Measurements from ENCODE around the gene DUOXA1.
"Not testable (repeated sequence)": the region's sequence is repeated elsewhere in the genome, so short reads cannot be mapped to it uniquely, and the experiment has no call there.

Gene DUOXA1

DNA sequence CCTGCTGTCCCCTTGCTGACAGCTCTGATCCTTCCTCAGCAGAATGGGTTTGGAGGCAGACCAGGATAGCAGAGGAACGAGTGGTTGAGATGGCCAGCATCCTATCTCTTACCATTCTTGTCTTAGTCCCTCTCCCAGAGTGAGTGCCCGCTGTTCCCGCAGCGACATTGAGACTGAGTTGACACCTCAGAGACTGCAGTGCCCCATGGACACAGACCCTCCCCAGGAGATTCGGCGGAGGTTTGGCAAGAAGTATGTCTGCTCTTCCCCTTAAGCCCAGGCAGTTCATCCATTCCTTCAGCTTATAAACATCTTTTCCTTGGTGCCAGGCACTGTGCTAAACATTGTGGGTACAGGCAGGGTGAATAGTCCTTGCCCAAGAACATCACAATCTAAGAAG lies 21.3 kb upstream of the DUOXA1 start:
- DNase-seq (ENCODE audit: low spot score) (no peak), FAIRE-seq (no peak)

DNA sequence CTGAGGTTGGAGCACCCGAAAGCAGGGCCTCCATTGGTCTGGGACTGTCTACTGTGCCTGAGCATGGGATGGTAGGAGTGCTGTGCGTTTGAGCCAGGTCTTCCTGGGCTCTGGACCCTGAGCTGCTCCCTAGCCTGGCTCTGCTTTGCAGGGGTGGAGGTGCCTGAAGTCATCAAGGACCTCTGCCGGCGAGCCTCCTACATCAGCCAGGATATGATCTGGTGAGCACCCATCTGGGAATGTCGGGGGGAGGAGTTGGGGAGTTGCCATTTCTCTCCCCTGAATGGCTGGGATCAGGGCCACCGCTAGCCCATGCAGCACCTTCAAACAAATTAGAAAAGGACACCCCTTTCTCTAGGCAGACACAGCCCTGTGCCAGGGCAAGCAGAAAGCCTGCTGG lies 20.8 kb upstream of the DUOXA1 start:
- FAIRE-seq, result no peak
- DNase-seq (ENCODE audit: low spot score), result no peak

DNA sequence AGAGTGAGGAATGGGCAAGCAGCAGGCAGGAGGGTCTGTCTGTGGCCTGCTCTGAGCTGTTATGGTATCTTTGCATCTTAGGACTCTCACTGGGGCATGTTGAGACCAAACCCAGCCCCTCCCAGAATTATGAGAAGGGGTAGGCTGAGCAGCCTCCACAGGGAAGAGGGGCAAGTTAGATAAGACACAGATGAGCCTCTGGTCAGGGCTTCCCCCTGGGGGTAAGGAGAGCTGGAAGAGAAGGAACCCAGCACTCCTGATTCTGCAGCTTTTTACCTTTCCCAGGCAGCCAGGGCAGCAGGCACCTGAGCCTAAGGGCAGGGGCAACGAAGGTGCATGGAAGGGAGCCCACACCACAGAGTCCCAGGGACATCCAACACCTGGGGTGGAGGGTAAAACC lies 19.4 kb upstream of the DUOXA1 start:
- DNase-seq (ENCODE audit: low spot score), result no peak
- FAIRE-seq, result no peak

DNA sequence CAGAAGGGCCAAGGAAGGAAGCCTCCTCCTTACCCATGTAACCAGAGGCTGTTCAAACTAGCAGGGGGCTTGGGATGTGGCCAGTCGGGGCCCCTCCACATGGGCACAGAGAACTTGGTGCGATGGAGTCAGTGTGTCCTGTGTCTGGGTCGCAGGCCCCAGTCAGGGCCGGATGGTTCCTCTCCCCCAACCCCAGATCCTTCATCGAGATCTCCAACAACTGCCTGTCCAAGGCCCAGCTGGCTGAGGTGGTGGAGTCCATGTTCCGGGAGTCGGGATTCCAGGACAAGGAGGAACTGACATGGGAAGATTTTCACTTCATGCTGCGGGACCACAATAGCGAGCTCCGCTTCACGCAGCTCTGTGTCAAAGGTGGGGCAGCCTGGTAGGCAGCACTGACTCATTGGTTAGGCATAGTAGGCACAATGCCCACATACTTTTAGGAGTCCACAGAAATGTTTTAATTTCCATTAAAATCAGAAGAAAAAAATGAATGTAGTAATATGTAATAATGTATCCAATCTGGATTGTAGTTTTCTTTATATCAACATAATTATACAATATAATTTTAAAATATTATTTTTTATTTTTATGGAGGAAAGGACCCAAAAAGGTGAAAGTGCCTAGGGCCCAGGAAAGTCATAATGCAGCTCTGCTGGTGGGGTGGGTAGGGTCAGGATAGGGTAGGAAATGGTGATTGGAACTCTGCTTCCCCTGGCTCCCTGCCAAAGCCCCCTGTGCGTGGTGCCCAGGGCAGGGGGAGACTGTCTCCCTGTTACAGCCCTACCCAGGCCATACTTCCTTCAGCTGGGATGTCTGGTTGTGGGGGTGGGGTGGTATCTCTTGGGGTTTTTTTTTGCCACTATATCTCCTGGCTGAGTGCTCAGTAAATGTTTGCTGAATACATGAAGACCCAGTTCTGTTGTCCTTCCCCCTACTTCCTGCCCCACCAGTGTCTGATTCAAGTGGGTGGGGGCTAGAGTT lies 18.7 kb upstream of the DUOXA1 start:
- FAIRE-seq, result no peak
- DNase-seq (ENCODE audit: low spot score), result no peak

DNA sequence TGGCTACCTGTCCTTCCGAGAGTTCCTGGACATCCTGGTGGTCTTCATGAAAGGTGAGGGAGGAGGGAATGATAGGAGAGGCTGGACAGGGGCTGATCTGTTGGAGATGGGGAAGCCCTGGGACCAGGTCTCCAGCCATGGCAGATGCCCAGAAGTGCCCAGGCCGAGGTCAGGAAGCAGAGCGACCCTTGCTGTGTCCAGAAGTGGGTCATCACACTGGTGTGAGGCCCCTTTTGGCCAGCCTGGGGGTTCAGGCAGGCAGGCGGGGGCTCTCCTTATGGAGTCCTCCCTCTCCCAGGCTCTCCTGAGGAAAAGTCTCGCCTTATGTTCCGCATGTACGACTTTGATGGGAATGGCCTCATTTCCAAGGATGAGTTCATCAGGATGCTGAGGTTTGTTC lies 17.9 kb upstream of the DUOXA1 start:
- no peak for DNase-seq (ENCODE audit: low spot score)
- no peak for FAIRE-seq

DNA sequence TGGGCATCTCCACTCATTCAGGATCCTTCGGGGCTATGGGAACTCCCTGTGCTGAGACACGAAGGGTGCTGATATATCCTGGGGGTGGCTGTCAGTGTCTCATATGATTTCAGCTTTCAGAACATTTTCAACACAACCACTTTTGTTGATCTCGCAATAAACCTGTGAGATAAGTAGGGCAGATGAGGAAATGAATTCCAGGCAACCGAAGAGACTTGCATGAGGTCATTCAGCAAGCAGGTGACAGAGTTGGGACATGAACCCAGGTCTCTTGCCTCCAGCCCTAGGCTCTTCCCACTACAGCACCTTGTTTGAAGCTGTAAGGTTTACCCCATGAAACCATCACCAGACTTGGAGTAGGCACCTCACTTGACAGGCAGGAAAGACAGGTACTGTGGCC lies 16.7 kb upstream of the DUOXA1 start:
- no peak for DNase-seq (ENCODE audit: low spot score)
- FAIRE-seq, result no peak

DNA sequence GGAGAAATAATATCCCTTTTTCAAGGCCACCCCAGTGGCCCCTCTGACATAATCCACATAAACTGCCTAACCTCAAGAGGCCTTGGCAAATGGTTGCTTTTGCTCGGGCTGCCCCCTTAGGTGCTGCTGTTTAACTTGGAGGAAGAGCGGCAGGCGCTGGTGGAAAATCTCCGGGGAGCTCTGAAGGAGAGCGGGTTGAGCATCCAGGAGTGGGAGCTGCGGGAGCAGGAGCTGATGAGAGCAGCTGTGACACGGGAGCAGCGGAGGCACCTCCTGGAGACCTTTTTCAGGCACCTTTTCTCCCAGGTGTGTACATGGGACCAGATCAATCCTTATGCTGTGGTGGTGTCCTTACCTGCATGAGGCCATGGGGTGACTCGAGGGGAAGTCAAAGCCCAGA lies 15.1 kb upstream of the DUOXA1 start:
- FAIRE-seq, result no peak
- no peak for DNase-seq (ENCODE audit: low spot score)

DNA sequence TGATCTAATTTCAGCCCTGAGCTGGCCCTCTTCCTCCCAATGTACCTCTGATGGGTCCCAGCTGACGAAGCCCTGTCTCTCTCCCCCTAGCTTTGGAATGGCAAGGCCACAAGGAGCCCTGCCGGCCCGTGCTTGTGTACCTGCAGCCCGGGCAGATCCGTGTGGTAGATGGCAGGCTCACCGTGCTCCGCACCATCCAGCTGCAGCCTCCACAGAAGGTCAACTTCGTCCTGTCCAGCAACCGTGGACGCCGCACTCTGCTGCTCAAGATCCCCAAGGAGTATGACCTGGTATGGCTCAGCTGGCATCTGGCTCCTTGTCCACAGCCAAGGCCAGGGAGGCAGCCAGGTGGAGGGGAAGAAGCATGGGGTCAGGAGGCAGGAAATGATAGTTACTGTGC lies 14.3 kb upstream of the DUOXA1 start:
- DNase-seq (ENCODE audit: low spot score) (no peak), FAIRE-seq (no peak)

DNA sequence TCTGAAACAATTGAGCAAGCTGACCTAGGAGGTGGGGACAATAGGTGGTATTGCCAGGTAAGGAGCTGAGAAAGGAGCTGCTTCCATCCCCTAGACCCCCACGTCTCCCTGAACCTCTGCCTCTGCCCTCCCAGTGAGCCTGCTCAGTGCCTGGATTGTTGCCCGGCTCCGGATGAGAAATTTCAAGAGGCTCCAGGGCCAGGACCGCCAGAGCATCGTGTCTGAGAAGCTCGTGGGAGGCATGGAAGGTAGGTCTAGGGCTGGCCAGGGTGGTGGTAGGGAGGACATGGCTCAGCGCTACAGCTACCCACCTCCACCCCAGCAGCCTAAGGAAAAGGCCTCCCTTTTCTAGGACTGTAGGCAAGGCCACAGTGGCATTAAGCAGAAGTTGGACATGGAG lies 13.4 kb upstream of the DUOXA1 start:
- DNase-seq (ENCODE audit: low spot score) (no peak), FAIRE-seq (no peak)

DNA sequence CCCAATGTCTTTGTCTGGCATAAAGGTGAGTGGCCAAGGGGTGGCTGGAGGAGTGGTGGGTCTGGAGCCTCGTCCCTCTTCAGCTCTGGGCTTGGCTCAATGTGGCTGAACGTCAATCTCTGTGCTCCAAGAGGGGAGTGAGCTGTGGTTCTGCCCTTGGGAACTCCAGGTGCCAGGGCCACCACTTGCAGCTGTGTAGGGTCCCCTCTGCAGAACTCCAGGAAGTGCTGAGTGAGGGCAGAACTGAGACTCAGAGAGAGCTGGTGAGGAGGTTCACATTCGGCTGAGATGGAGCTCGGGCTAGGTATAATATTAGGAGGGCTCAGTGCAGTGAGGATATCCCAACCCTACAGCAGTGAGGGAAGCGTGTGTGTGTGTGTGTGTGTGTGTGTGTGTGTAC lies 11.7 kb upstream of the DUOXA1 start:
- FAIRE-seq (no peak), DNase-seq (ENCODE audit: low spot score) (no peak)

DNA sequence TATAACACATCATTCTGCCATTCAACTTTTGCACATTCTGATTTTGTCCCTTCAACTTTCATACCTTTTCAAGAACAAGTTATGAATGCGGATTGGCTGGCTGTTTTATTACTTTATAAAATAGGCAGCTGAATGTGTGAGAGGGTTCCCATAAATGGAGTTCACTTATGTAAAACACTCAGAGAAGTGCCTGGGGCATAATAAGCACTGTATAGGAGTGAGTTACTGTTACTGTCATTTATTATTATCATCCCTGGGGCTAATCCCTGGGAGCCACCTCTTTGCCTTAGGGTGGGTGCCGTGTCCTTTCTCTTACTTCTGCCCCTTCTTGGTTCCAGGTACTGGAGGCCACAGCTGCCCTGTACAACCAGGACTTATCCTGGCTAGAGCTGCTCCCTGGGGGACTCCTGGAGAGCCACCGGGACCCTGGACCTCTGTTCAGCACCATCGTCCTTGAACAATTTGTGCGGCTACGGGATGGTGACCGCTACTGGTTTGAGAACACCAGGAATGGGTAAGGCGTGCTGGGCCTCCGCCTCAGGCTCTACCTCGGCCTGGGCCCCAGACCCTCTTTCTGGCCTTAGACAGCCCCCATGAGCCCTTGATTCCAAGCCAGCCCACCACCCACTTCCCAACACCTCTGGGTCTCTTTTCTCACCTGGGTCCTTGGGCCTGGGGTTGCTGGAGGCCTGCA lies 11.0 kb upstream of the DUOXA1 start:
- DNase-seq (ENCODE audit: low spot score) (no peak), FAIRE-seq (no peak)

DNA sequence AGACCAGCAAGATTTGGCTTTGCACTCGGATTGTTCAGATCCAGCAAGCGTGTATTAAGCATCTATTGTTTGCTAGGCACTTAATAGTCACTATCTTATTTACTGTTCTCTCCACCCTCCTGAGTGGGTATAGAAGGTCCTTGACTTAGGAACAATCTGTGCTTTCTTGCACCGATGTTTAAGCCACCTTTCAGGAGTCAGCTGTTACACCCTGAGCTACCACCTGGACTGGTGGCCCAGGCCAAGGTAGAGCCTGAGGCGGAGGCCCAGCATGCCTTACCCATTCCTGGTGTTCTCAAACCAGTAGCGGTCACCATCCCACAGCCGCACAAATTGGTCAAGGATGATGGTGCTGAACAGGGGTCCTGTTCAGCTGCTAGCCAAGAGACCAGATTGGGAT lies 10.1 kb upstream of the DUOXA1 start:
- no peak for DNase-seq (ENCODE audit: low spot score)
- FAIRE-seq, result no peak

DNA sequence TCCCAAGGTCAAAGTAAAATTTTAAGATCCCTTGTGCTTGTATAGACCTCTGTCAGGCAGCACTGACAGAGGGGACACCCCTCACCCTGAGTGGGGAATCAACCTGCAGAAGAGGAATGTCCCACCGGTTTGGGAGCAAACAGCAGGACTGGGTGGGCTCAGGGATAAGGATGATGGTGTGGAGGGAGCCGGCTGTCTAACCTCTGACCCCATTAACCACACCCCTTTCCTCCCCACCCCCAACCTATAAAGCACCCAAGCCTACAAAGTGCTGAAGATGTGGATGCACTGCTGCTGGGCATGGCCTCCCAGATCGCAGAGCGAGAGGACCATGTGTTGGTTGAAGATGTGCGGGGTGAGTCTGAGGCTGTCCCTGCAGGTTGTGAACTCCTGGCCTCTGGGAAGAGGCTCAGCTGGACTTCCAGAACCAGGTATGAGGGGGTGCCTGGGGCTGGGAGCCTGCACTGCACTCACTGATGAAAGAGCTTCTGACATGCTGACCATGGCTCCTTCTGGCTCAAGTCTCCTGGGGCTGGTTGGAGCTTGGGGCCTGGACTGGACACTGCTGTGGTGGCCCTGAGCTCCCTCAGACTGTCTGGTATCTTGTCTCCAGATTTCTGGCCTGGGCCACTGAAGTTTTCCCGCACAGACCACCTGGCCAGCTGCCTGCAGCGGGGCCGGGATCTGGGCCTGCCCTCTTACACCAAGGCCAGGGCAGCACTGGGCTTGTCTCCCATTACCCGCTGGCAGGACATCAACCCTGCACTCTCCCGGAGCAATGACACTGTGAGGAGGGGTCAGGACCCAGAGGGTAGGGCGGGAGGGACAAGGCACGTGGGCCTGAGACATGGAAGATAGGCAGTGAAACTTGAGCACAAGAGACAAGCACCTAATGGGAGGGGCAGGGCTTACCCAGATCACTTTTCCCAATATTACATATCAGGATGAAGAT lies 9.4 kb upstream of the DUOXA1 start:
- DNase-seq (ENCODE audit: low spot score), result no peak
- FAIRE-seq, result no peak

DNA sequence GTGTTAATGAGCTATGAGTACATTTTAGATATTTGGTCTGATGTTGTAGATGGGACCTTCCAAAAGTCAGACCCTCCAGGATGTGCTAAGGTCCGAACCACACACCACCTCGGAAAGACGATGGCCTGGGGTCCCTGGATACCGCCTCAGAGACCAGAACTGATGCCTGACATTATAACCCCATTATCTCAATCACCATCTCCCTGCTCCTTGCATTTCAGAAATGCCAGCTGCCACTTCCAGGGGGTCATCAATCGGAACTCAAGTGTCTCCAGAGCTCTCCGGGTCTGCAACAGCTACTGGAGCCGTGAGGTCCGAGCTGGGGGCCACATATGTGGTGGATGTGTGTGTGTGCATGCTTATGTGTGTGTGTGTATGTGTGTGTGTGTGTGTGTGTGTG lies 8.0 kb upstream of the DUOXA1 start:
- FAIRE-seq, result no peak
- no peak for DNase-seq (ENCODE audit: low spot score)

DNA sequence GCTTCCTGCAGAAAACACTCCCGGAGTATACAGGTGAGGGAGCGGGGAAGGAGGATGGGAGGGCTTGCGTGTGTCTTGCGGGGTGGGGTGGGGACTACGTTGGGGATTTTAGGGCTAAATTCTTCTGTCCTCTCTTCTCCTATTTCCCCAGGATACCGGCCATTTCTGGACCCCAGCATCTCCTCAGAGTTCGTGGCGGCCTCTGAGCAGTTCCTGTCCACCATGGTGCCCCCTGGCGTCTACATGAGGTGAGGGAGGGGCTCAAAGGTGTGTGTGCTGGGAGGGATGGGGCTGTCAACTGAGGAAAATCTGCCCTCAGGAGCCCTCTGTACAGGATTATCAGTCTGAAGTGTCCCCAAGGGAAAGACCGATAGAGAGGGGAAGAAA lies 6.7 kb upstream of the DUOXA1 start:
- DNase-seq (ENCODE audit: low spot score) (no peak), FAIRE-seq (no peak)

DNA sequence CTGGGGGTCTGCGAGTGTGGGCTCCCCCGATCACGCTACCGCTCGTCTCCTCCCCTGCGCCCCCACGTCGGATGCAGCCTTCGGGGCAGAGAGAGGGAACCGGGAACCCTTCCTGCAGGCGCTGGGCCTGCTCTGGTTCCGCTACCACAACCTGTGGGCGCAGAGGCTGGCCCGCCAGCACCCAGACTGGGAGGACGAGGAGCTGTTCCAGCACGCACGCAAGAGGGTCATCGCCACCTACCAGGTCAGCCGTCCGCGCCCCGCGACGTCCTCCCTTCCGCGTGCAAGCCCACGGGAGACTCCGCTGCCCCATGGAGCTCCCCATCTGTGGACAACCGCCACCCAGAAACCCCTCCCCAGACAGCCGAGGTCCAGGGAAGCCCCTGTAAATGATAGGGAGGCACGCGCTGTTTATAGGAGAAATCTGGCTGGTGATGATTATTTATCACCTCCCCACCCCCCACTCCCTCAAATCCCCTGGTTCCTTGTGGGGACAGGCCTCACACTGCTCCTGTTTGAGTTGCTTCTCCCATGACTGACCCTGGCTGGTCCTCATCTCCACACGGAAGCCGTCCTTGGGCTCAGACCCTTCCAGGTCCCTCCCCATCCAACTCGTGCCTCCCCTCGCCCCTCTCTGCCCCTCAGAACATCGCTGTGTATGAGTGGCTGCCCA lies 6.2 kb upstream of the DUOXA1 start:
- not testable (repeated sequence) for FAIRE-seq; DNase-seq (ENCODE audit: low spot score)

DNA sequence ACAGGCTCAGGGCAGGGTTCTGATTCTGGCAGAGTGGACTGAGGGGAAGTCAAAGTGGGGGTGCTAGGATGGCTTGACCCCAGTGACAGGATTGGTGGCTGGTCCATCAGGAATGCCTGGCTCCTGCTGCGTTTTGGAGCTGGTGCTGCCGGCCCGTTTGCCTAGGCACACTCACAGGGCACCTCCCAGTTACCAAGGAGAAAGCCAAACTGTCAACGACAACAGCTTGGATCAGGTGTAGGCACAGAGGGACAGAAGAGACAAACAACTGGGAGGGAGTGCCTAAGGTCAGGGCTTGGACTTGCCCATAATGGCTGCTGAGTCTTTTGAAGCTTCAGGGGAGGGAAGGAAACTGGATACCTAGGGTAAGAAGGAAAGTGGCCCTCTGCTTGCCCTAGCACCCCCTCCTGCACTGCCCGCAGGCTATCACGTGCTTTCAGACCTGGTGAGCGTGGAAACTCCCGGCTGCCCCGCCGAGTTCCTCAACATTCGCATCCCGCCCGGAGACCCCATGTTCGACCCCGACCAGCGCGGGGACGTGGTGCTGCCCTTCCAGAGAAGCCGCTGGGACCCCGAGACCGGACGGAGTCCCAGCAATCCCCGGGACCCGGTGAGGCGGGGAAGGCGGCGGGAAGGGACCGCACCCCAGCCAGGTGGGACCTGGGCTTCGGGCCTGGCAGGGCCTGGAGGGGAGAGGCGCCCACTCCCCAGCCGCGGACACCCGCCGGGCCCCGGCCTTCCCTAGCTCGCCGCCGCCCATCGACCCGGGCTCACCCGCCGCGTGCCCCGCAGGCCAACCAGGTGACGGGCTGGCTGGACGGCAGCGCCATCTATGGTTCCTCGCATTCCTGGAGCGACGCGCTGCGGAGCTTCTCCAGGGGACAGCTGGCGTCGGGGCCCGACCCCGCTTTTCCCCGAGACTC lies 5.3 kb upstream of the DUOXA1 start:
- no peak for DNase-seq (ENCODE audit: low spot score)
- FAIRE-seq, result no peak

DNA sequence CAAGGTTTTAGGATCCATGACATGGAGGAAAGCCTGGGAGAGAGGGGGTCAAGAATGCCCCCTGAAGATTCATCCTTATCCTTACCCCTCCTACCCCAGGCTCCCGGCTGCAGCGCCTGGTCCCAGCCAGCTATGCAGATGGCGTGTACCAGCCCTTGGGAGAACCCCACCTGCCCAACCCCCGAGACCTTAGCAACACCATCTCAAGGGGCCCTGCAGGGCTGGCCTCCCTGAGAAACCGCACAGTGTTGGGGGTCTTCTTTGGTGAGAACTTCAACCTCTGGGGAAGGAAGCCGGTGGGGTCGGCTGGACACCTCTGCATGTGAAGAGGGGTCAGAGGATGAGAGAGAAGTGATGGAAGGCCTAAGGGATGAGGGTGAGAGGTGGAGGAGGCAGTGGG lies 4.4 kb upstream of the DUOXA1 start:
- DNase-seq (ENCODE audit: low spot score) (no peak), FAIRE-seq (no peak)

DNA sequence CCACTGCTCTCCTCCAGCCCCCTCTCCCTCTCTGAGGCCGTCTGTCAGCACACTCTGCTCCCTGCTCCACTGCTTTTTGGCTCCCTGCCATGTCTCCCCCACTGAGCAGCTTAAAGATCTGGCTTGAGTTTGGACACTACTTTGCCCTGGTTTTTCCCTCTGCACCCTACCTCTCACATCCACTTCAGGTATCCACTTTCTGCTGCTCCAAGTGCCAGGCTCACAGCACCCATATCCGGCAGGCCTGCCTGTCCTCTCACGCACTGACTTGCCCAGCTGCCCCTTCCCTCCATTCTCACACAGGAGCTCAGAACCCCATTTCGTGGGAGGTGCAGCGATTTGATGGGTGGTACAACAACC lies 3.9 kb upstream of the DUOXA1 start:
- FAIRE-seq, result no peak
- no peak for DNase-seq (ENCODE audit: low spot score)

All from urothelium cell line (cell line).